GM12878 (cell line): Measurements from ENCODE around the gene GDI2. TPM values are rescaled to one million over a fixed set of nuclear protein-coding genes. Genes with fewer than 3 reads are reported as not detected.
"Not testable (repeated sequence)": the region's sequence is repeated elsewhere in the genome, so short reads cannot be mapped to it uniquely, and the experiment has no call there.

ENCODE experiments used
- ATAC-seq: fragments of 200-7000 bp; cut with Tn5 transposase; 3 replicates; pipeline ENCODE4 v1.9.1; 2020; ENCODE audit warnings: mild to moderate bottlenecking, moderate library complexity
- BruUV-seq: library from RNA; stranded (reverse); fragments of 400-500 nt; replicated peaks from 2 replicates; lab custom pipeline; 2021; lab: Mats Ljungman, UMichigan
- CTCF ChIA-PET: fragments of 300-600 bp; sonication (Branson Sonifier 250); formaldehyde crosslinking; extraction: SDS; loops from one replicate; lab custom pipeline; 2021; ENCODE audit warnings: inconsistent platforms; lab: Yijun Ruan, JAX
- POLR2A ChIA-PET: fragments of 350-600 bp; formaldehyde crosslinking; extraction: SDS; loops from one replicate; lab custom pipeline; 2021; ENCODE audit warnings: inconsistent platforms; lab: Charles Lee
- RAD21 ChIA-PET: fragments of 300-600 bp; sonication (Branson Sonifier 250); formaldehyde crosslinking; loops from one replicate; lab custom pipeline; 2023; ENCODE audit warnings: antibody characterized with exemption; ENCODE audit not compliant: unreplicated experiment; lab: Charles Lee
- SMC1A ChIA-PET: fragments of 300-600 bp; sonication (Branson Sonifier 250); formaldehyde crosslinking; loops from one replicate; lab custom pipeline; 2023; ENCODE audit not compliant: unreplicated experiment, uncharacterized antibody; lab: Charles Lee
- DNase-seq: peaks from one replicate; pipeline ENCODE4 v3.0.0-alpha.2; 2011; ENCODE audit warnings: low read depth, low spot score
- FAIRE-seq: peaks from 3 replicates; lab custom pipeline; 2011; peaks lifted over from hg19 to GRCh38; lab: Jason Lieb, UNC
- H2AFZ ChIP-seq: 2 replicates; pipeline ENCODE4 v1.6.0; 2011; ENCODE audit warnings: low read depth, low read length, control low read depth; ENCODE audit not compliant: control insufficient read depth
- H3K27ac ChIP-seq: 2 replicates; pipeline ENCODE4 v1.5.1; 2011; ENCODE audit warnings: control low read depth; ENCODE audit not compliant: control insufficient read depth, insufficient read depth
- H3K27me3 ChIP-seq, 2 experiments: replicated peaks in 1 of 2; 2 replicates each; pipeline versions ENCODE4 v1.6.0 to v1.6.1; 2011; ENCODE audit warnings: low read length in 1 of 2; ENCODE audit not compliant: control insufficient read depth in 2 of 2, insufficient read depth in 2 of 2
- H3K36me3 ChIP-seq, 2 experiments: 2 replicates each; pipeline ENCODE4 v1.5.1; 2011; ENCODE audit warnings: low read length in 1 of 2; ENCODE audit not compliant: control insufficient read depth in 2 of 2, insufficient read depth in 2 of 2
- H3K4me1 ChIP-seq: 2 replicates; pipeline ENCODE4 v1.6.1; 2011; ENCODE audit warnings: mild to moderate bottlenecking, low read length, moderate library complexity, mixed read lengths; ENCODE audit not compliant: control insufficient read depth, insufficient read depth
- H3K4me2 ChIP-seq: 2 replicates; pipeline ENCODE4 v1.6.0; 2011; ENCODE audit warnings: control low read depth; ENCODE audit not compliant: control insufficient read depth, insufficient read depth
- H3K4me3 ChIP-seq: fragments of 200-600 bp; sonication (generic); 2 replicates; pipeline ENCODE4 v1.5.1; 2016
- H3K79me2 ChIP-seq: 2 replicates; pipeline ENCODE4 v1.6.0; 2011; ENCODE audit warnings: low read length; ENCODE audit not compliant: control insufficient read depth, insufficient read depth
- H3K9ac ChIP-seq: 2 replicates; pipeline ENCODE4 v1.8.0; 2011; ENCODE audit warnings: low read length, control low read depth, mixed read lengths; ENCODE audit not compliant: control insufficient read depth, insufficient read depth
- H3K9me3 ChIP-seq: replicated peaks from 3 replicates; pipeline ENCODE4 v1.5.1; 2011; ENCODE audit warnings: mild to moderate bottlenecking, low read length; ENCODE audit not compliant: control insufficient read depth, insufficient read depth
- H4K20me1 ChIP-seq: 2 replicates; pipeline ENCODE4 v1.6.0; 2011; ENCODE audit not compliant: control insufficient read depth, insufficient read depth
- BHLHE40 ChIP-seq, 2 experiments: fragments of 450-650 bp in 1 of 2; IDR thresholded peaks; 2 replicates each; pipeline ENCODE4 v1.6.1; 2011 to 2017; ENCODE audit warnings: low read depth in 2 of 2, borderline replicate concordance in 1 of 2, improper control_type of control experiment in 1 of 2, low read length in 1 of 2, mild to moderate bottlenecking in 1 of 2
- CEBPB ChIP-seq, 2 experiments: fragments of 150-350 bp in 1 of 2; IDR thresholded peaks; 2 replicates each; pipeline ENCODE4 v1.6.1; 2012 to 2014; ENCODE audit warnings: low read depth in 2 of 2, low read length in 2 of 2, borderline replicate concordance in 1 of 2, inconsistent platforms in 1 of 2
- CEBPZ ChIP-seq: fragments of 150-350 bp; IDR thresholded peaks from 2 replicates; pipeline ENCODE4 v1.6.1; 2016; ENCODE audit warnings: low read depth, low read length
- CREB1 ChIP-seq: IDR thresholded peaks from 2 replicates; pipeline ENCODE4 v1.6.1; 2012; ENCODE audit warnings: low read depth, mild to moderate bottlenecking, inconsistent platforms
- KDM1A ChIP-seq: fragments of 200-600 bp; sonication (generic); IDR thresholded peaks from 2 replicates; pipeline ENCODE4 v1.6.1; 2016; ENCODE audit warnings: borderline replicate concordance
- PBX3 ChIP-seq: IDR thresholded peaks from 2 replicates; pipeline ENCODE4 v1.6.1; 2011; ENCODE audit warnings: mild to moderate bottlenecking, low read depth, low read length, moderate library complexity; ENCODE audit not compliant: insufficient replicate concordance
- POLR2AphosphoS2 ChIP-seq: IDR thresholded peaks from 2 replicates; pipeline ENCODE4 v1.6.1; 2011; ENCODE audit warnings: low read depth, mild to moderate bottlenecking, low read length, improper control_type of control experiment, moderate library complexity
- POLR2AphosphoS5 ChIP-seq: IDR thresholded peaks from 2 replicates; pipeline ENCODE4 v1.6.1; 2011; ENCODE audit warnings: mild to moderate bottlenecking, low read length, inconsistent platforms
- RELB ChIP-seq: fragments of 450-650 bp; IDR thresholded peaks from 2 replicates; pipeline ENCODE4 v1.6.1; 2017; ENCODE audit warnings: low read depth, mild to moderate bottlenecking, moderate library complexity
- REST ChIP-seq: IDR thresholded peaks from 2 replicates; pipeline ENCODE4 v1.6.1; 2012; ENCODE audit warnings: mild to moderate bottlenecking, low read depth, low read length
- WGBS: methylation state at CpG from one replicate; pipeline ENCODE4 v1.1.6; 2016; ENCODE audit warnings: low lambda C conversion rate; ENCODE audit not compliant: insufficient replicate concordance, insufficient coverage; ENCODE audit errors: missing lambda C conversion rate; 5-methylcytosine and 5-hydroxymethylcytosine counted together
- in situ Hi-C: fragments of 300-500 bp; cut with MboI; formaldehyde crosslinking; loops from 9 replicates; pipeline ENCODE4 v1.14.3; 2018; ENCODE audit warnings: mixed read lengths
- intact Hi-C: fragments of 100-400 bp; cut with micrococcal nuclease; formaldehyde crosslinking; loops from one replicate; pipeline ENCODE4 v1.14.2; 2022; ENCODE audit not compliant: unreplicated experiment
- polyA plus RNA-seq, 11 experiments: library from polyadenylated mRNA; depleted of rRNA in 4 of 11; unstranded in 6 of 11; stranded (reverse) in 5 of 11; fragments of >200 nt; fragmentation: Nextera tagmentation in 4 of 11; fragmentation: Illumina TruSeq in 1 of 11; extraction: Ambion mirVana in 4 of 11; extraction: Trizol in 1 of 11; gene quantifications; 1 replicate in 1 of 11; 2 replicates in 10 of 11; pipeline versions ENCODE4 v1.2.1 to v1.2.3, GENCODE V29; 2011 to 2016; ENCODE audit warnings: inconsistent platforms in 2 of 11, missing spikeins in 2 of 11, low read depth in 1 of 11
- total RNA-seq, 4 experiments: library from RNA; depleted of rRNA in 3 of 4; stranded (reverse); fragments of >200 nt in 3 of 4; fragmentation: Illumina TruSeq in 1 of 4; extraction: Trizol in 1 of 4; gene quantifications; 2 replicates each; pipeline versions ENCODE4 v1.2.1 to v1.2.3, GENCODE V29; 2013 to 2021

Gene GDI2
- total and polyA plus RNA-seq, 10 of the 15 experiments (the other 5 are each of a cell fraction or from before 2014, with no cell fraction given): 261 to 395 (median 276) TPM

- TF ChIP-seq CEBPZ (no peak), CEBPB (IDR thresholded peaks at IDR 0.05; ENCODE audit: borderline replicate concordance in 1 of 2, low read depth in 2 of 2, low read length in 2 of 2) (no peak), RELB (peak; percentile 21; the same call in 1 of the 2 replicates), BHLHE40 (IDR thresholded peaks at IDR 0.05; ENCODE audit: borderline replicate concordance in 1 of 2, low read depth in 2 of 2, low read length in 1 of 2) (peak; percentile 93 to 95), POLR2AphosphoS2 (no peak), REST (no peak), POLR2AphosphoS5 (peak; percentile 79), CREB1 (peak; percentile 70), KDM1A (no peak), PBX3 (peak; percentile 82)
Observed at GRCh38 chr10:5840314-5841307, 27.4 kb upstream of the GDI2 start (continued).

GRCh38 chr10:5836181-5836580, 22.9 kb upstream of the GDI2 start:
- H3K4me2 ChIP-seq, CTCF ChIA-PET, H3K9me3 ChIP-seq, POLR2A ChIA-PET, ATAC-seq, H3K27me3 ChIP-seq, H3K4me3 ChIP-seq, BruUV-seq, RAD21 ChIA-PET, H4K20me1 ChIP-seq, in situ Hi-C loops, H2AFZ ChIP-seq, intact Hi-C loops, FAIRE-seq, H3K79me2 ChIP-seq, DNase-seq, H3K9ac ChIP-seq, H3K36me3 ChIP-seq, H3K27ac ChIP-seq: not testable (repeated sequence)
- WGBS: 89% methylated on average over 2 of the region's 2 CpGs
- H3K4me1 ChIP-seq: peaks cover 18% of the 10 kb centered on the region
- SMC1A ChIA-PET: interaction anchor here (0.7 to 0.8 kb wide), 2 partner anchors 9 to 13 kb away, joined by 3 to 4 read pairs; no protein-coding TSS in a partner anchor
